ENCODE data around the gene PSAPL1.

PSAPL1 gene

DNA sequence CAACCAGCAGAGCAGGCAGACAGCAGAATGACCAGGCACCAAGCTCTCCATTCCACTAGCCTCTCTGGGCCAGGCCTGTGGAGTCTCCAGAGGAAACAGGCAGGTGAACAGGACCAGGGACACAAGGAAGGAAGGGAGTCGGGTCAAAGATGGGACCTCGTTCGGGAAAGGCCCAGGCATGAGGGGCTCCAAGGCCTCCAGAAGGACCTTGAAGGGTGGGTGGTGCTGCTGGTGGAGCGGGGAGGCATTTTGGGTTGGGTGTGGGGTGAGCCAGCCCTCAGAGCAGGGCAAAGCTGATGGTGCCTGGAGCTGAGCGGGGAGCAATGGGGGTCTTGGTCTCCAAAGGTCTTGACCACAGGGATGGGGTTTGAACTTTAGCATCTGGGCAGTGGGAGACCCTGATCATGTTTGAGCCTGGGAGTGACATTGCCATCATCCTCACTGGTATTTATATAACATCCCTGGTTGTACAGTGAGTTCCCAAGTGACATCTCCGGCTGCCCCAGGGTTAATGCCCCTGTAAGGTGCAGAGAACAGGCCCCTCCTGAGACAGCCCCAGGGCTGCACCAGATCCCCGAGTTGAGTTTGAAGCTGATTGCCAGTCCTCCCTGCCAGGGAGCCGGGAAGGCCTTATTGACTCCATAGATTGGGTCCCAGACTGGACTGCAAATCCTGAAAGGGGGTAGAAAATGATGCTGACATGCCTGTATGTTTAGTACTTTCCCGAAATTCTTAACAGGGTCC lies 52.7 kb downstream of the PSAPL1 start:
- TF ChIP-seq, protein P1, sequence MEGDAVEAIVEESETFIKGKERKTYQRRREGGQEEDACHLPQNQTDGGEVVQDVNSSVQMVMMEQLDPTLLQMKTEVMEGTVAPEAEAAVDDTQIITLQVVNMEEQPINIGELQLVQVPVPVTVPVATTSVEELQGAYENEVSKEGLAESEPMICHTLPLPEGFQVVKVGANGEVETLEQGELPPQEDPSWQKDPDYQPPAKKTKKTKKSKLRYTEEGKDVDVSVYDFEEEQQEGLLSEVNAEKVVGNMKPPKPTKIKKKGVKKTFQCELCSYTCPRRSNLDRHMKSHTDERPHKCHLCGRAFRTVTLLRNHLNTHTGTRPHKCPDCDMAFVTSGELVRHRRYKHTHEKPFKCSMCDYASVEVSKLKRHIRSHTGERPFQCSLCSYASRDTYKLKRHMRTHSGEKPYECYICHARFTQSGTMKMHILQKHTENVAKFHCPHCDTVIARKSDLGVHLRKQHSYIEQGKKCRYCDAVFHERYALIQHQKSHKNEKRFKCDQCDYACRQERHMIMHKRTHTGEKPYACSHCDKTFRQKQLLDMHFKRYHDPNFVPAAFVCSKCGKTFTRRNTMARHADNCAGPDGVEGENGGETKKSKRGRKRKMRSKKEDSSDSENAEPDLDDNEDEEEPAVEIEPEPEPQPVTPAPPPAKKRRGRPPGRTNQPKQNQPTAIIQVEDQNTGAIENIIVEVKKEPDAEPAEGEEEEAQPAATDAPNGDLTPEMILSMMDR (IDR thresholded peaks at IDR 0.05), result no peak
- no peak overlapping the region for H3K27ac ChIP-seq
- no peak overlapping the region for H3K4me3 ChIP-seq (ENCODE audit: low read depth, low read length)
- H3K9ac ChIP-seq, result no peak overlapping the region
- no peaks in the 10 kb centered on the region for H3K4me1 ChIP-seq
- H3K4me2 ChIP-seq (ENCODE audit: low read length), result no peak overlapping the region
- no peaks in the 10 kb centered on the region for H3K36me3 ChIP-seq (ENCODE audit: control insufficient read depth, insufficient read depth, low read length)
- H3K79me2 ChIP-seq, result no peaks in the 10 kb centered on the region
- no peaks in the 10 kb centered on the region for H3K9me3 ChIP-seq (ENCODE audit: control insufficient read depth, low read length)
- no peak overlapping the region for H2AFZ ChIP-seq
- H3K27me3 ChIP-seq (ENCODE audit: control insufficient read depth, insufficient read depth, low read length), result no peaks in the 10 kb centered on the region

DNA sequence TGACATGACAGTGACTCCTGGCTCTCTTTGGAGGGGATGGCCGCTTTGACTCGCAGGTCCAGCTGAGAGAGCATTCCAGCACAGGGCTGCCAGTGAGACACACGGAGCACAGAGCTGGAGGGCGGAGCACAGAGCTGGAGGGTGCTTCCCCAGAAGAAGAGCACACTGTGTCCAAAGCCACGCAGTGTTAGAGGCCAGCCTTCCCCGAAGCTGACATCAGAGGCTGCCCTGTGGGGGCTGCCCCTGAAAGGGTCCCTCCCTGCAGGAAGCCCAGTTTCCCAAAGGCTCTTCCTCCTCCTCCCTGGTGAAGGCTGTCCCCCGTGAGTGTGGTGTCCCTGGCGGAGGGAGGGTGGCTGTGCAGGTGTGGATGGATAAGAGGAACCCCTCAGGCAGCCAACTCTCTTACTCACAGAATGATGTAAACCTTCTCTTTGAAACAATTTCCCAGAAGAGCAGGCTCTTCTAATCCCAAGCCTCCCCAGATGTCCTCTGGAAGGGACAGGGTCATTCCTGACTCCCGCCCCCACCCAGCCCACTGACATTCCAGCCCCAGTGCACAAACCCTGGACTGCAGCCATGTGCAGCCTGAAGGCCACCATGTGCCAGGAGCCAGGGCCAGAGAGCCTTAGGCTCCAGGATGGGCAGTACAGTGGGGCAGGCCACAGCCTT lies 53.4 kb downstream of the PSAPL1 start:
- no peak overlapping the region for H3K27ac ChIP-seq
- no peak overlapping the region for H3K4me3 ChIP-seq (ENCODE audit: low read depth, low read length)
- H3K9me3 ChIP-seq (ENCODE audit: control insufficient read depth, low read length), result no peaks in the 10 kb centered on the region
- no peak overlapping the region for H3K9ac ChIP-seq
- H3K4me1 ChIP-seq, result no peaks in the 10 kb centered on the region
- no peaks in the 10 kb centered on the region for H3K79me2 ChIP-seq
- no peak overlapping the region for H3K4me2 ChIP-seq (ENCODE audit: low read length)
- H2AFZ ChIP-seq, result no peak overlapping the region
- TF ChIP-seq, protein P1 (IDR thresholded peaks at IDR 0.05), result no peak
- no peaks in the 10 kb centered on the region for H3K36me3 ChIP-seq (ENCODE audit: control insufficient read depth, insufficient read depth, low read length)
- H3K27me3 ChIP-seq (ENCODE audit: control insufficient read depth, insufficient read depth, low read length), result no peaks in the 10 kb centered on the region
